Cardiac fibroblast (primary cell): ENCODE measurements around the gene ABO.

Source experiments
- DNase-seq, 2 donors: peaks; one replicate each; pipeline versions ENCODE4 v3.0.0 to v3.0.0-alpha.2; 2010; ENCODE audit warnings: low read depth in 2 of 2
- H3K4me3 ChIP-seq, 2 donors: replicated peaks in 1 of 2; 1 replicate in 1 of 2; 2 replicates in 1 of 2; pipeline ENCODE4 v1.5.1; 2011; ENCODE audit warnings: low read depth in 2 of 2, low read length in 2 of 2, mild to moderate bottlenecking in 2 of 2, moderate library complexity in 1 of 2
- TF ChIP-seq, protein P1 (sequence below): IDR thresholded peaks from one replicate; pipeline ENCODE4 v1.5.1; 2011; ENCODE audit warnings: low read depth, mild to moderate bottlenecking, low read length, inconsistent platforms

Gene ABO

DNA sequence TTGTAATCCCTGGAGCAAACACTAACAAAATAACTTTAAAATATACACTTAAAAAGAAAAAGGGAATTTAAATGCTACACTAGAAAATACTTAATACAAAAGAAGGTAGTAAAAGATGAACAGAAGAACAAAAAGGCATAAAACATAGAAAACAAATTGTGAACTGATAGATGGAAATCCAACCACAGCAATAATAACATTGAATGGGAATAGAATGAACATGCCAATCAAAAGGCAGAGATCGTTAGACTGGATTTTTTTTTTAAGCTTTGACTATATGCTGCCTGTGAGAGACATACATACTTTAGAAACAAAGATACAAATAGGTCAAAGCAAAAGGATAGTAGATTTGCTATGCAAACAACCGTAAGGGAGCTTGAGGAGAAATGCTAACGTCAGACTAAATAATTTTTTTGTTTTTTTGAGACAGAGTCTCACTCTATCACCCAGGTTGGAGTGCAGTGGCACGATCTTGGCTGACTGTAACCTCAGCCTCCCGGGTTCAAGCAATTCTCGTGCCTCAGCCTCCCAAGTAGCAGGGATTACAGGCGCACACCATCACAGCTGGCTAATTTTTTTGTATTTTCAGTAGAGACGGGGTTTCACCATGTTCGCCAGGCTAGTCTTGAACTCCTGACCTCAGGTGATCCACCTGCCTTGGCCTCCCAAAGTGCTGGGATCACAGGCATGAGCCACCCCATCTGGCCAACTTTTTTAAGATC is 6.5 kb downstream of the ABO start:
- DNase-seq, result no peak
- H3K4me3 ChIP-seq, result no peak overlapping the region
- TF ChIP-seq, protein P1, sequence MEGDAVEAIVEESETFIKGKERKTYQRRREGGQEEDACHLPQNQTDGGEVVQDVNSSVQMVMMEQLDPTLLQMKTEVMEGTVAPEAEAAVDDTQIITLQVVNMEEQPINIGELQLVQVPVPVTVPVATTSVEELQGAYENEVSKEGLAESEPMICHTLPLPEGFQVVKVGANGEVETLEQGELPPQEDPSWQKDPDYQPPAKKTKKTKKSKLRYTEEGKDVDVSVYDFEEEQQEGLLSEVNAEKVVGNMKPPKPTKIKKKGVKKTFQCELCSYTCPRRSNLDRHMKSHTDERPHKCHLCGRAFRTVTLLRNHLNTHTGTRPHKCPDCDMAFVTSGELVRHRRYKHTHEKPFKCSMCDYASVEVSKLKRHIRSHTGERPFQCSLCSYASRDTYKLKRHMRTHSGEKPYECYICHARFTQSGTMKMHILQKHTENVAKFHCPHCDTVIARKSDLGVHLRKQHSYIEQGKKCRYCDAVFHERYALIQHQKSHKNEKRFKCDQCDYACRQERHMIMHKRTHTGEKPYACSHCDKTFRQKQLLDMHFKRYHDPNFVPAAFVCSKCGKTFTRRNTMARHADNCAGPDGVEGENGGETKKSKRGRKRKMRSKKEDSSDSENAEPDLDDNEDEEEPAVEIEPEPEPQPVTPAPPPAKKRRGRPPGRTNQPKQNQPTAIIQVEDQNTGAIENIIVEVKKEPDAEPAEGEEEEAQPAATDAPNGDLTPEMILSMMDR, result no peak

DNA sequence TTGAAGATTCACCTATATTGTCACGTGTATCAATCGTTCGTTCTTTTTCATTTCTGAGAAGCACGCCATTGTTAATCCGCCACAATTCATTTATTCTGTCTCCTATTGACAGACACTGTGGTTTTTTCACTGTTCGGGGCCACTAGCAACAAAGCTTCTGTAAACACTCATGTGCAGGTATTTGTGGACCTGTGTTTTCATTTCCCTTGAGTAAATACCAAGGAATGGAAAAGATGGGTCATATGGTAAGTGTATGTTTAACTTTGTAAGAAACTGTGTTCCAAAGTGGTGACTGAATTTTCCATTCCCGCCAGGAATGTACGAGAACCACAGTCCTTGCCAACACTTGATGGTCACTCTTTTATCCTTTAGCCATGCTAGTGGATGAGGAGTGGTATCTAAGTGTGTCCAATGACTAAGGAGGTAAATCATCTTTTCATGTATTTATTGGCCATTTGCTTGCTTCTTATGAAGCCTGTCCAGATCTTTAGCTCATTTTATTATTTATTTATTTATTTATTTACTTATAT is 10.7 kb downstream of the ABO start:
- H3K4me3 ChIP-seq, result no peak overlapping the region
- no peak for DNase-seq
- TF ChIP-seq, protein P1, result no peak

DNA sequence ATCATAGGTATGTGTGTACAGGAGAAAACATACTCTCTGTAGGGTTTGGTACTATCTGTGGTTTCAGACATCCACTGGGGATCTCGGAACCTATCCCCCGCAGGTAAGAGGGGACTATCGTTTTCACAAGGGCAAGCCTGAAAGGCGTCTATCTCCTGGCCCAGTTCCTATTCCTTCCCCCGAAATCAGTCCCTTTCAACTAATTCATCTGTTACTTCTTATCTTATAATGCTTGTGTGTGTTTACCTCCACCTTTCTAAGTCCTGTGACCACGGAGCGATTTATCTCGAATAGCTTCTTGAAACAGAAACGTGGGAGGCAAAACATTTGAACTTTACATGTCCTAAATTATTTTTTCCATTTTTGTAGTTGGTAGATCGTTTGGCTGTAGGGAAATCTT is 11.4 kb downstream of the ABO start:
- no peak for DNase-seq
- TF ChIP-seq, protein P1, result no peak
- no peak overlapping the region for H3K4me3 ChIP-seq

DNA sequence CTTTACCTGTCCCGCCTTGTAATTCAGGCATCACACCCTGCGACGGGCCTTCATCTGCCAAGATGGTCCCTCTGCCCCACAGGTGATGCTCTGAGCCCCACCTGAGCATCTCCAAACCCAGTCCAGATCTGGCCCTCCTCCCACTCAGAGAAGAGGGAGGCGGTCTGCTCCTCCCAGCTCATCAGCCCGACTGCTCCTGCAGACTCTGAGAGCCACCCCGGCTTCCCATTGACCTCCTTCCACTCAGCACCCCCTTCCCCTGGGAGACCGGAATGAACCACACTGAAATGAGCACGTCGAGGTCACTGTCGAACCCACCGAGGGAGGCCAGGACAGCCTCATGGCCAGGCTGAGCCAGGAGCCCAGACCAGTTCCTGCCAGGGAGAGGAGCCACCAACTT is 12.8 kb downstream of the ABO start:
- TF ChIP-seq, protein P1, result no peak
- no peak overlapping the region for H3K4me3 ChIP-seq
- no peak for DNase-seq

DNA sequence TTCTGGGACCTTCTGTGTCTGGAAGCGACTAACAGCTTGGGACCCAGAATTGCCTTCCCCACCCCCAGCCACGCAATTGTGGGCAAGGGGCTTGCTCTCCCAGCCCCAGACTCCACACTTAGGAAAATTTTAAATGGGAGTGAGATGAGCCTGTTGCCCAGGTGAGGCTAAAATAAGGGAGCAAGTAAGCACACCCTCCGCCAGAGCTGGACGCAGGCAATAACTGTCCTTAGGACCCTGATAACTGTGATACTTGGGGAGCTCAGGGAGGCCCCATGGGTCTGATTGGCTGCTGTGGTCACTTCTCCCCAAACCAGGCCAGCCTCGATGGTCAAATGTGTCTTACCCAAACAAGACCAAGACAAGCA is 13.3 kb downstream of the ABO start:
- DNase-seq, result no peak
- no peak overlapping the region for H3K4me3 ChIP-seq
- TF ChIP-seq, protein P1, result no peak

DNA sequence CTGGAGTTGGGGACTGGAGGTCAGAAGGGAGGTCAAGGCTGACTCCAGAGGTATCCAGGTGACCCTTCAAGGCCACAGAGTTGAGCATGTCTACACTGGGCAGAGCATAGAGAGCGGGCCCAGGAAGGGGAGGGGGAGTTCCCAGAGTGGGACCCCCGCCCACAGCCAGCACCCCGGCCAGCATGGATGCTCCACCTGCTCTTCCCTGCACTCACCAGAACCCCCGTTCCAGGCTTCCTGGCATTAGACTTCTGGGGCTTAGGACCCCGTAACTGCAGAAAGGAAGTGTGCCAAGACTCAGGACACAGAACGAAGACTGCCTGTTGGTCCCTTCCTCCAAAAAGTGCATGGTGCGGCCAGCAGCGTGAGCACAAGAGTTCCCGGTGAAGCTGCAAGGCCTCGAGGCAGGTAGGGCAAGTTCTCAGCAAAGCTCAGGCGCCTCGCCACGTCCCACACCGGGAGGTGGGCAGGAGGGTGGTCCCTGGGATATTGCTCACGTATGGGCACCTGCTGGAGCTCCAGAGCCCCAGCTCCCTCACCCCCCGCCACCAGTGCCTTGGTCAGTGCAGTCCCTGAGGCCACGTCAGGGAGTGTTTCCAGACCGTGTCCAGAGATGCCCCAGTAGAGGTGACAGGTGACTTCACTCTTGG is 13.8 kb downstream of the ABO start:
- DNase-seq, result no peak
- no peak overlapping the region for H3K4me3 ChIP-seq
- TF ChIP-seq, protein P1, result no peak
